GM12865 (cell line): ENCODE measurements around the gene TGFBI.
A peak's percentile ranks its signal among the peaks of the same experiment; 100 is the strongest.

Source experiments
- DNase-seq: peaks from one replicate; pipeline ENCODE4 v3.0.0; 2010; ENCODE audit warnings: low read depth
- H3K4me3 ChIP-seq: 2 replicates; pipeline ENCODE4 v1.5.1; 2011; ENCODE audit warnings: mild to moderate bottlenecking, low read depth, low read length, control low read depth
- TF ChIP-seq, protein P1 (sequence below): IDR thresholded peaks from 2 replicates; pipeline ENCODE4 v1.5.1; 2011; ENCODE audit warnings: low read length, control low read depth, low read depth, inconsistent platforms; ENCODE audit not compliant: insufficient read depth; ENCODE audit errors: missing control alignments

Gene TGFBI

DNA sequence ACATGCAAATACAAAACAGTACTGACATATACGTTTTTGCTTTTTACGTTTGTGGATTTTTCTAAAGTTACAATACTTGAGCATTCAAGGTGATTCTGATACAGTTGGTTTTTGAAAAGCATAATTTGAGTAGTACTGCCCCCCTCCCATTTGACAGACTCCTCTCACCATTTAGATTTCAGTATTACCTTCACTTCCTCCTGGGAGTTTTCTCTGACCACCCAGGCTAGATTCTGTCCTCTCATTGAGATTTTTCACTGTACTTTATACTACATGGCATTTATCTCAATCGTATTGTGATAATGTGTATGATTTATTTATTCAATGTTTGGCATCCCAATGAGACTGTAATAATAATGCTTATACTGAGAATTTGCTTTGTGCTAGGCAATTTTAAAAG lies 71.1 kb downstream of the TGFBI start:
- DNase-seq = no peak
- TF ChIP-seq, protein P1, sequence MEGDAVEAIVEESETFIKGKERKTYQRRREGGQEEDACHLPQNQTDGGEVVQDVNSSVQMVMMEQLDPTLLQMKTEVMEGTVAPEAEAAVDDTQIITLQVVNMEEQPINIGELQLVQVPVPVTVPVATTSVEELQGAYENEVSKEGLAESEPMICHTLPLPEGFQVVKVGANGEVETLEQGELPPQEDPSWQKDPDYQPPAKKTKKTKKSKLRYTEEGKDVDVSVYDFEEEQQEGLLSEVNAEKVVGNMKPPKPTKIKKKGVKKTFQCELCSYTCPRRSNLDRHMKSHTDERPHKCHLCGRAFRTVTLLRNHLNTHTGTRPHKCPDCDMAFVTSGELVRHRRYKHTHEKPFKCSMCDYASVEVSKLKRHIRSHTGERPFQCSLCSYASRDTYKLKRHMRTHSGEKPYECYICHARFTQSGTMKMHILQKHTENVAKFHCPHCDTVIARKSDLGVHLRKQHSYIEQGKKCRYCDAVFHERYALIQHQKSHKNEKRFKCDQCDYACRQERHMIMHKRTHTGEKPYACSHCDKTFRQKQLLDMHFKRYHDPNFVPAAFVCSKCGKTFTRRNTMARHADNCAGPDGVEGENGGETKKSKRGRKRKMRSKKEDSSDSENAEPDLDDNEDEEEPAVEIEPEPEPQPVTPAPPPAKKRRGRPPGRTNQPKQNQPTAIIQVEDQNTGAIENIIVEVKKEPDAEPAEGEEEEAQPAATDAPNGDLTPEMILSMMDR = no peak
- H3K4me3 ChIP-seq = no peak overlapping the region

DNA sequence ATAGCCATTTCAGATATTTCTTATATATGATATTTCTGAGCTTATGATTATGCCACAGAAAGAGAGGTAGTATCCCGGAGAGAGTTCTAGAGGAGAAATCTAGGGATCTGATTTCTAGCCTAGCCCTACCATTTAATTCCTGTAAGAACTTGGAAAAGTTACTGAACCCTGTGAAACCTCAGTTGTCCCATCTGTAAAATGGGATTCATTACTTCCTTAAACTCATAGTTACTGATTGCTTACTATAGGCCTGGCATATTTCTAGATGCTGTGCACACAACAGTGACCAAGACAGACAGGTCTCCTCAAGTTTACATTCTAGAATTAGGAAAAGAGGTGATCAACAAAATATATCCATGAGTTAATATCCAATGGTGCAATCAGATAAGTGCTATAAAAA lies 73.1 kb downstream of the TGFBI start:
- no peak overlapping the region for H3K4me3 ChIP-seq
- DNase-seq = no peak
- TF ChIP-seq, protein P1 = no peak

- no peak overlapping the region for H3K4me3 ChIP-seq
- peak; percentile 18 for DNase-seq
- TF ChIP-seq, protein P1 = no peak
Measured at GRCh38 chr5:136103118-136103517, 74.3 kb downstream of the TGFBI start.

DNA sequence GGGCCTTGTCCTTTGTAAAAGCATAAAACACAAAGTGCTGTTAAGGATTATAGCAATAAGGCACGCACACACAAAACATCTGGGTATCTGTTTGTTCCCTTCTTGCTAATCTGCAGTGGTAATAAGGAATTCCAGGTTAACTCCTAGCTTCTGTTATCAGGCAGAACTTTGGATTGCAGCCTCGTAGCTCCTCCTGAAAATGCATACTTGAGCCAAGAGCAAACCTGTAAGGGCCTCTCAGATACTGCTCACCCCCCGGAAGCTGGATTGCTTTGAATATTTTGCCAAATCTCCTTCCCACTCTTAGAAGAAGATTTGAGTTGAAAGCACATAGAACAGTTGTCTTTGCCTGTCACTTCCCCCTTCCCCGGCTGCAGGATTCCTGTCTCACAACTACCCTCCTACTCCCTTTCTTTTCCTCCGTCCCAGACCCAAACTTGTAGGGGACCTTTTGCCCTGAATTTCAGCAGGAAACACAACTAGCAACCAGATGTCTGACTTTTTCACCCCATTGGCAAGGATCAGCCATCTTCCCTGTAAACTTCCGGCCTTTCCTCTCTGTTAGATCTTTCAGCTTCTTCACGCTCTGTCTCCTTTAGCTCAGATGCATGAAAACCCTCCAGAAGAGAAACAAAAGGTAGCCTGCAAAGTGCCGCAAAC lies 75.6 kb downstream of the TGFBI start:
- DNase-seq = no peak
- TF ChIP-seq, protein P1 = no peak
- H3K4me3 ChIP-seq = no peak overlapping the region

- TF ChIP-seq, protein P1 = no peak
- no peak for DNase-seq
- H3K4me3 ChIP-seq = no peak overlapping the region
Measured at GRCh38 chr5:136106351-136107031, 77.7 kb downstream of the TGFBI start.

DNA sequence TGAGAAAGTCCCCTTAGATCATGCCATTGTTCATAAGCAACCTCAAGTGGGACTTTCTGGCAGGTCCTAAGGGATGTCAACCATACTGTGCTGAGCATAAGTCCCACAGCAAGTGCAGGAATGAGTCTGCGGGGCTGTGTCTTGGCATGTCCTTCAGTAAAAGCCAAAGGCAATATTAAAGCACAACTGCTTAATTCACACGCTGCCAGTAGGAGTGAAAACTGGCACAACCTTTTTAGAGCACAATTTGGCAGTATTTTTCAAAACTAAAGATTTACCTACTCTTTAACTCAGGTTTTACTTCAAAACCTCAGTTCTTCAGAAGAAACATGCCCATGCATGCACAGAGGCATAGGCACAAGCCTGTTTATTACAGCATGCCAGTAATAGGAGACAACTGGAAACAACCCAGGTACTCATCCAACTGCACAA lies 79.4 kb downstream of the TGFBI start:
- TF ChIP-seq, protein P1 = no peak
- no peak overlapping the region for H3K4me3 ChIP-seq
- DNase-seq = peak; percentile 79
